HEK293 (cell line): ENCODE results near the gene ACOT9.

ENCODE experiments used
- CTCF ChIA-PET: fragments of 350-600 bp; formaldehyde crosslinking; extraction: SDS; loops from one replicate; lab custom pipeline; 2021; ENCODE audit warnings: antibody characterized with exemption; lab: Yijun Ruan, JAX
- POLR2A ChIA-PET: fragments of 300-600 bp; formaldehyde crosslinking; extraction: SDS; loops from one replicate; lab custom pipeline; 2020; ENCODE audit warnings: antibody characterized with exemption, inconsistent platforms; lab: Yijun Ruan, JAX
- H3K27ac ChIP-seq: fragments of 200-500 bp; sonication (Bioruptor generic); 2 replicates; pipeline ENCODE4 v1.5.1; 2014; ENCODE audit warnings: low read depth, low read length, control low read depth, inconsistent platforms; ENCODE audit errors: extremely low read depth
- H3K36me3 ChIP-seq, 2 experiments: fragments of 200-500 bp in 1 of 2; sonication (Bioruptor generic) in 1 of 2; 1 replicate in 1 of 2; 2 replicates in 1 of 2; pipeline ENCODE4 v1.5.1; 2014 to 2017; ENCODE audit warnings: inconsistent platforms in 2 of 2, low read length in 2 of 2; ENCODE audit not compliant: control insufficient read depth in 2 of 2, insufficient read depth in 1 of 2
- H3K4me1 ChIP-seq: fragments of 200-500 bp; sonication (Bioruptor generic); 2 replicates; pipeline ENCODE4 v1.5.1; 2014; ENCODE audit warnings: mild to moderate bottlenecking, low read length, inconsistent platforms; ENCODE audit not compliant: control insufficient read depth, insufficient read depth
- H3K4me3 ChIP-seq: 2 replicates; pipeline ENCODE4 v1.5.1; 2011; ENCODE audit warnings: low read depth, mild to moderate bottlenecking, control low read depth, low read length, moderate library complexity
- H3K9me3 ChIP-seq: fragments of 200-500 bp; sonication (Bioruptor generic); 2 replicates; pipeline ENCODE4 v1.5.1; 2014; ENCODE audit warnings: low read depth, low read length, inconsistent platforms; ENCODE audit not compliant: control insufficient read depth, insufficient read depth
- CTCF ChIP-seq: fragments of 450-650 bp; formaldehyde crosslinking; IDR thresholded peaks from 2 replicates; pipeline ENCODE4 v1.5.1; 2016; ENCODE audit warnings: missing biosample characterization, missing genetic modification characterization
- FEZF1 ChIP-seq: fragments of 450-650 bp; formaldehyde crosslinking; IDR thresholded peaks from 2 replicates; pipeline ENCODE4 v1.5.1; 2016; ENCODE audit warnings: missing biosample characterization, missing genetic modification characterization
- IKZF3 ChIP-seq: fragments of 450-650 bp; IDR thresholded peaks from 2 replicates; pipeline ENCODE4 v1.5.0; 2018; ENCODE audit warnings: missing biosample characterization, mild to moderate bottlenecking, missing genetic modification characterization, moderate library complexity
- PRDM10 ChIP-seq: fragments of 450-650 bp; formaldehyde crosslinking; IDR thresholded peaks from 2 replicates; pipeline ENCODE4 v1.5.1; 2016; ENCODE audit warnings: missing biosample characterization, missing genetic modification characterization
- PRDM4 ChIP-seq: fragments of 450-650 bp; formaldehyde crosslinking; IDR thresholded peaks from 2 replicates; pipeline ENCODE4 v1.5.1; 2017; ENCODE audit warnings: missing biosample characterization, missing genetic modification characterization
- ZFP69B ChIP-seq: fragments of 450-650 bp; formaldehyde crosslinking; IDR thresholded peaks from 2 replicates; pipeline ENCODE4 v1.5.1; 2016; ENCODE audit warnings: missing biosample characterization, missing genetic modification characterization
- ZNF10 ChIP-seq: fragments of 450-650 bp; formaldehyde crosslinking; IDR thresholded peaks from 2 replicates; pipeline ENCODE4 v1.5.1; 2017; ENCODE audit warnings: missing biosample characterization, missing genetic modification characterization
- ZNF121 ChIP-seq: fragments of 450-650 bp; formaldehyde crosslinking; IDR thresholded peaks from 2 replicates; pipeline ENCODE4 v1.5.1; 2016; ENCODE audit warnings: missing biosample characterization, missing genetic modification characterization
- ZNF280C ChIP-seq: fragments of 450-650 bp; formaldehyde crosslinking; IDR thresholded peaks from 2 replicates; pipeline ENCODE4 v1.5.1; 2016; ENCODE audit warnings: missing biosample characterization, missing genetic modification characterization
- ZNF354C ChIP-seq: fragments of 450-650 bp; formaldehyde crosslinking; IDR thresholded peaks from 2 replicates; pipeline ENCODE4 v1.5.1; 2016; ENCODE audit warnings: missing biosample characterization, missing genetic modification characterization, low read depth, borderline replicate concordance
- ZNF449 ChIP-seq: fragments of 450-650 bp; formaldehyde crosslinking; IDR thresholded peaks from 2 replicates; pipeline ENCODE4 v1.5.1; 2017; ENCODE audit warnings: missing biosample characterization, mild to moderate bottlenecking, missing genetic modification characterization, moderate library complexity
- ZNF558 ChIP-seq: fragments of 450-650 bp; formaldehyde crosslinking; IDR thresholded peaks from 2 replicates; pipeline ENCODE4 v1.5.1; 2016; ENCODE audit warnings: missing biosample characterization, missing genetic modification characterization
- ZNF626 ChIP-seq: fragments of 450-650 bp; sonication (Bioruptor Pico); formaldehyde crosslinking; IDR thresholded peaks from 2 replicates; pipeline ENCODE4 v1.5.1; 2018; ENCODE audit warnings: missing biosample characterization, missing genetic modification characterization, inconsistent platforms
- ZNF629 ChIP-seq: fragments of 450-650 bp; formaldehyde crosslinking; IDR thresholded peaks from 2 replicates; pipeline ENCODE4 v1.5.1; 2017; ENCODE audit warnings: missing biosample characterization, missing genetic modification characterization
- ZNF639 ChIP-seq: fragments of 450-650 bp; formaldehyde crosslinking; IDR thresholded peaks from 2 replicates; pipeline ENCODE4 v1.5.1; 2016; ENCODE audit warnings: missing biosample characterization, missing genetic modification characterization
- ZNF658 ChIP-seq: fragments of 450-650 bp; formaldehyde crosslinking; IDR thresholded peaks from 2 replicates; pipeline ENCODE4; 2016; ENCODE audit warnings: missing biosample characterization, missing genetic modification characterization
- ZNF692 ChIP-seq: fragments of 450-650 bp; formaldehyde crosslinking; IDR thresholded peaks from 2 replicates; pipeline ENCODE4 v1.5.1; 2016; ENCODE audit warnings: missing biosample characterization, missing genetic modification characterization
- ZNF837 ChIP-seq: fragments of 450-650 bp; formaldehyde crosslinking; IDR thresholded peaks from 2 replicates; pipeline ENCODE4 v1.5.1; 2016; ENCODE audit warnings: missing biosample characterization, missing genetic modification characterization

ACOT9 gene

GRCh38 chrX:23779025-23779424, 35.9 kb upstream of the ACOT9 start (continued):
- no peak for TF ChIP-seq ZNF121 (tag by site-specific recombination)
- 0 out of 2 replicates have a peak, but pooled peaks have one; percentile 3 for TF ChIP-seq PRDM10
- peak; percentile 20; the same call in 1 of the 2 replicates for TF ChIP-seq FEZF1 (tag by site-specific recombination)
- TF ChIP-seq ZFP69B, result no peak
- TF ChIP-seq PRDM4 (tag by site-specific recombination), result peak; percentile 58; the same call in 1 of the 2 replicates
- TF ChIP-seq ZNF629 (tag by site-specific recombination), result peak; percentile 57; the same call in 1 of the 2 replicates
- 0 out of 2 replicates have a peak, but pooled peaks have one; percentile 34 for TF ChIP-seq ZNF692 (tag by site-specific recombination)
- peak; percentile 70; the same call in 1 of the 2 replicates for TF ChIP-seq ZNF639 (tag by site-specific recombination)
- peak; percentile 15; the same call in 1 of the 2 replicates for TF ChIP-seq IKZF3 (tag by site-specific recombination)
- TF ChIP-seq ZNF10 (tag by site-specific recombination), result no peak
- TF ChIP-seq, all 188 proteins: peak for 19

- no peak overlapping the region for H3K4me3 ChIP-seq
- no peaks in the 10 kb centered on the region for H3K4me1 ChIP-seq
- ChIA-PET POLR2A (no interaction called here), CTCF (interaction anchor here (0.6 to 1.6 kb wide), 2 partner anchors 125 to 1112 kb away, joined by 3 to 5 read pairs; no protein-coding TSS in a partner anchor)
- TF ChIP-seq ZNF626 (tag by site-specific recombination) (no peak), ZNF280C (tag by site-specific recombination) (no peak), PRDM4 (tag by site-specific recombination) (no peak), CTCF (tag by site-specific recombination) (no peak), ZNF658 (tag by site-specific recombination) (no peak), ZNF354C (tag by site-specific recombination) (no peak), ZNF558 (peak; percentile 96), ZNF837 (no peak), ZNF449 (no peak)
- H3K27ac ChIP-seq, result no peak overlapping the region
- no peaks in the 10 kb centered on the region for H3K36me3 ChIP-seq
- no peaks in the 10 kb centered on the region for H3K9me3 ChIP-seq
These were observed 33.3 kb upstream of the ACOT9 start for GRCh38 chrX:23776363-23776762.
